Measurements from ENCODE around the gene TCEANC2.

DNA sequence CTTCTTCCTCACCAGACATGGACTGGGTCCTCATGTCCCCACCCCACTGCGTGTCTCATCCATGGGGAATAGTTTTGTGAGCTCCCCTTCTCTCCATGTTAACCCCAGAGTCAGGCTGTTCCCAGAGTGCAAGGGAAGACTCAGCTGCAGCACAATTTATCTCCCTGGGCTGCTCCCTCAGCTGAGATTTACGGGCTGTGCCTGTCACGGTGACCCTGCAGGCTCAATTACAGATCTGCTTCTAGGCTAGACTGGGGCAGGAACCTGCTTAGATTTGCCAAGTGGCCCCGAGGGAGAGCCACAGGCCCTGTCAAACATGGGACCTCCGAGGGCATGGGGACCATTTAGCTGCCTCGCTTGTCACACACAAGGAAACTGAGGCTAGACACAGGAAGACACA lies 61.5 kb downstream of the TCEANC2 start:
- TF ChIP-seq, protein P1, sequence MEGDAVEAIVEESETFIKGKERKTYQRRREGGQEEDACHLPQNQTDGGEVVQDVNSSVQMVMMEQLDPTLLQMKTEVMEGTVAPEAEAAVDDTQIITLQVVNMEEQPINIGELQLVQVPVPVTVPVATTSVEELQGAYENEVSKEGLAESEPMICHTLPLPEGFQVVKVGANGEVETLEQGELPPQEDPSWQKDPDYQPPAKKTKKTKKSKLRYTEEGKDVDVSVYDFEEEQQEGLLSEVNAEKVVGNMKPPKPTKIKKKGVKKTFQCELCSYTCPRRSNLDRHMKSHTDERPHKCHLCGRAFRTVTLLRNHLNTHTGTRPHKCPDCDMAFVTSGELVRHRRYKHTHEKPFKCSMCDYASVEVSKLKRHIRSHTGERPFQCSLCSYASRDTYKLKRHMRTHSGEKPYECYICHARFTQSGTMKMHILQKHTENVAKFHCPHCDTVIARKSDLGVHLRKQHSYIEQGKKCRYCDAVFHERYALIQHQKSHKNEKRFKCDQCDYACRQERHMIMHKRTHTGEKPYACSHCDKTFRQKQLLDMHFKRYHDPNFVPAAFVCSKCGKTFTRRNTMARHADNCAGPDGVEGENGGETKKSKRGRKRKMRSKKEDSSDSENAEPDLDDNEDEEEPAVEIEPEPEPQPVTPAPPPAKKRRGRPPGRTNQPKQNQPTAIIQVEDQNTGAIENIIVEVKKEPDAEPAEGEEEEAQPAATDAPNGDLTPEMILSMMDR (IDR thresholded peaks at IDR 0.05) = no peak
- no peak for TF ChIP-seq POLR2A (IDR thresholded peaks at IDR 0.05)
- no peak for TF ChIP-seq POLR2AphosphoS5 (IDR thresholded peaks at IDR 0.05)
